ENCODE measurements around the gene ATG4A. TPM values are rescaled to one million over a fixed set of nuclear protein-coding genes. Genes with fewer than 3 reads are reported as not detected.

Gene ATG4A
- total RNA-seq, 2 experiments from 2014 or later = 2.9 to 4.0 TPM

GRCh38 chrX:108121291-108121690 is 29.7 kb downstream of the ATG4A start:
- H3K4me1 ChIP-seq (ENCODE audit: insufficient read depth, low read length) = no peaks in the 10 kb centered on the region
- DNase-seq = no peak
- Mint-ChIP-seq H3K4me3 (no peak overlapping the region), H3K9me3 (no peaks in the 10 kb centered on the region), H3K27me3 (no peaks in the 10 kb centered on the region), H3K36me3 (ENCODE audit: low read depth) (peaks cover under 1% of the 10 kb centered on the region), H3K4me1 (ENCODE audit: low read depth) (no peaks in the 10 kb centered on the region), H3K27ac (no peak overlapping the region)
- intact Hi-C loops (cut with DNase I, micrococcal nuclease) = no loop called here
- no peak for ATAC-seq (ENCODE audit: poor library complexity)
- H3K4me3 ChIP-seq (ENCODE audit: low read length) = no peak overlapping the region
- no peak for TF ChIP-seq CTCF (IDR thresholded peaks at IDR 0.05)
- POLR2A ChIA-PET = no interaction called here
- no peaks in the 10 kb centered on the region for H3K27me3 ChIP-seq (ENCODE audit: control insufficient read depth in 1 of 2, insufficient read depth in 2 of 2, low read length in 2 of 2)
- CTCF ChIA-PET = no interaction called here
- H3K36me3 ChIP-seq (ENCODE audit: insufficient read depth, low read length) = no peaks in the 10 kb centered on the region
- no peaks in the 10 kb centered on the region for H3K9me3 ChIP-seq (ENCODE audit: control insufficient read depth in 1 of 2, insufficient read depth in 1 of 2, low read length in 2 of 2)
- no peak overlapping the region for H3K27ac ChIP-seq (ENCODE audit: low read depth in 1 of 2, low read length in 2 of 2)

DNA sequence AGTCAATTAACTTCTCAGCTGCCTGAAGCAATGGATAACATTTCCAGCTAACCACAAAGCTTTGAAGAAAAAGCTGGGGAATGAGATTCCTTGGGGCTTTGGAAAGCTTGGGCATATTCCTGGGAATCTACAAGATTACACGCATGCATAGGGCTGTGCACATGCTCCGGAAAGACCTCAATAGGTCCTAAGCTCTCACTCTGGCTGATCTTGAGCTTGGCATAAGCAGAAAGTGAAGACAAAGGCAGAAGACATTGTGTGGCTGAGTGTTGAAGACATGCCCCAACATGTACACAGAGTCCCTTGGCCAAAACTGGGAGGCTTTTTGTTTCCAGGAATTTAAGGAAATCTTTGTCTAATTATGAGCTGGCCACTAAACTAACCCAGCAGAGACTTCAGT is 31.2 kb downstream of the ATG4A start:
- POLR2A ChIA-PET = no interaction called here
- no peak for ATAC-seq (ENCODE audit: poor library complexity)

GRCh38 chrX:108123591-108124366 is 32.2 kb downstream of the ATG4A start:
- Histone ChIP-seq H3K9me3 (ENCODE audit: control insufficient read depth in 1 of 2, insufficient read depth in 1 of 2, low read length in 2 of 2) (no peaks in the 10 kb centered on the region), H3K36me3 (ENCODE audit: insufficient read depth, low read length) (no peaks in the 10 kb centered on the region), H3K4me3 (ENCODE audit: low read length) (no peak overlapping the region), H3K27ac (ENCODE audit: low read depth in 1 of 2, low read length in 2 of 2) (no peak overlapping the region), H3K4me1 (ENCODE audit: insufficient read depth, low read length) (no peaks in the 10 kb centered on the region), H3K27me3 (ENCODE audit: control insufficient read depth in 1 of 2, insufficient read depth in 2 of 2, low read length in 2 of 2) (no peaks in the 10 kb centered on the region)
- ChIA-PET CTCF (no interaction called here), POLR2A (no interaction called here)
- TF ChIP-seq CTCF (IDR thresholded peaks at IDR 0.05) = no peak
- Mint-ChIP-seq H3K4me1 (ENCODE audit: low read depth) (no peaks in the 10 kb centered on the region), H3K9me3 (no peaks in the 10 kb centered on the region), H3K4me3 (no peak overlapping the region), H3K36me3 (ENCODE audit: low read depth) (peaks cover 16% of the 10 kb centered on the region), H3K27me3 (no peaks in the 10 kb centered on the region), H3K27ac (no peak overlapping the region)
- DNase-seq (no peak), ATAC-seq (ENCODE audit: poor library complexity) (no peak)
- intact Hi-C loops (cut with DNase I, micrococcal nuclease) = no loop called here

More for the DNA sequence above, 31.2 kb downstream of the ATG4A start:
- H3K4me1 ChIP-seq (ENCODE audit: insufficient read depth, low read length) = no peaks in the 10 kb centered on the region
- no peaks in the 10 kb centered on the region for H3K27me3 Mint-ChIP-seq
- no peaks in the 10 kb centered on the region for H3K9me3 Mint-ChIP-seq
- peaks cover 14% of the 10 kb centered on the region for H3K36me3 Mint-ChIP-seq (ENCODE audit: low read depth)
- CTCF ChIA-PET = no interaction called here
- no peaks in the 10 kb centered on the region for H3K9me3 ChIP-seq (ENCODE audit: control insufficient read depth in 1 of 2, insufficient read depth in 1 of 2, low read length in 2 of 2)
- no peak overlapping the region for H3K27ac ChIP-seq (ENCODE audit: low read depth in 1 of 2, low read length in 2 of 2)
- H3K36me3 ChIP-seq (ENCODE audit: insufficient read depth, low read length) = no peaks in the 10 kb centered on the region
- H3K27ac Mint-ChIP-seq = no peak overlapping the region
- no peaks in the 10 kb centered on the region for H3K4me1 Mint-ChIP-seq (ENCODE audit: low read depth)
- no peak overlapping the region for H3K4me3 Mint-ChIP-seq
- no peak overlapping the region for H3K4me3 ChIP-seq (ENCODE audit: low read length)
- TF ChIP-seq CTCF (IDR thresholded peaks at IDR 0.05) = no peak
- H3K27me3 ChIP-seq (ENCODE audit: control insufficient read depth in 1 of 2, insufficient read depth in 2 of 2, low read length in 2 of 2) = no peaks in the 10 kb centered on the region
- intact Hi-C loops (cut with DNase I, micrococcal nuclease) = no loop called here
- DNase-seq = no peak

All from CD4-positive, alpha-beta T cell (primary cell).